ENCODE measurements around the gene OR51A7. TPM values are rescaled to one million over a fixed set of nuclear protein-coding genes. Genes with fewer than 3 reads are reported as not detected.
"Not testable (repeated sequence)": the region's sequence is repeated elsewhere in the genome, so short reads cannot be mapped to it uniquely, and the experiment has no call there.

OR51A7 gene, protein sequence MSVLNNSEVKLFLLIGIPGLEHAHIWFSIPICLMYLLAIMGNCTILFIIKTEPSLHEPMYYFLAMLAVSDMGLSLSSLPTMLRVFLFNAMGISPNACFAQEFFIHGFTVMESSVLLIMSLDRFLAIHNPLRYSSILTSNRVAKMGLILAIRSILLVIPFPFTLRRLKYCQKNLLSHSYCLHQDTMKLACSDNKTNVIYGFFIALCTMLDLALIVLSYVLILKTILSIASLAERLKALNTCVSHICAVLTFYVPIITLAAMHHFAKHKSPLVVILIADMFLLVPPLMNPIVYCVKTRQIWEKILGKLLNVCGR
- not detected for total RNA-seq

- peaks cover 4% of the 10 kb centered on the region for H3K27me3 Mint-ChIP-seq
- no peaks in the 10 kb centered on the region for H3K9me3 Mint-ChIP-seq
- CTCF ChIA-PET, result no interaction called here
- ATAC-seq (no peak), DNase-seq (no peak)
- POLR2A ChIA-PET, result no interaction called here
- no peaks in the 10 kb centered on the region for H3K36me3 Mint-ChIP-seq (ENCODE audit: low read depth)
- H3K27ac Mint-ChIP-seq, result no peak within 1 kb of the TSS
- intact Hi-C loops (cut with micrococcal nuclease), result no loop called here
- no peaks in the 10 kb centered on the region for H3K4me1 Mint-ChIP-seq (ENCODE audit: low read depth)
- H3K4me3 Mint-ChIP-seq, result no peak within 1 kb of the TSS
- TF ChIP-seq, protein P1, sequence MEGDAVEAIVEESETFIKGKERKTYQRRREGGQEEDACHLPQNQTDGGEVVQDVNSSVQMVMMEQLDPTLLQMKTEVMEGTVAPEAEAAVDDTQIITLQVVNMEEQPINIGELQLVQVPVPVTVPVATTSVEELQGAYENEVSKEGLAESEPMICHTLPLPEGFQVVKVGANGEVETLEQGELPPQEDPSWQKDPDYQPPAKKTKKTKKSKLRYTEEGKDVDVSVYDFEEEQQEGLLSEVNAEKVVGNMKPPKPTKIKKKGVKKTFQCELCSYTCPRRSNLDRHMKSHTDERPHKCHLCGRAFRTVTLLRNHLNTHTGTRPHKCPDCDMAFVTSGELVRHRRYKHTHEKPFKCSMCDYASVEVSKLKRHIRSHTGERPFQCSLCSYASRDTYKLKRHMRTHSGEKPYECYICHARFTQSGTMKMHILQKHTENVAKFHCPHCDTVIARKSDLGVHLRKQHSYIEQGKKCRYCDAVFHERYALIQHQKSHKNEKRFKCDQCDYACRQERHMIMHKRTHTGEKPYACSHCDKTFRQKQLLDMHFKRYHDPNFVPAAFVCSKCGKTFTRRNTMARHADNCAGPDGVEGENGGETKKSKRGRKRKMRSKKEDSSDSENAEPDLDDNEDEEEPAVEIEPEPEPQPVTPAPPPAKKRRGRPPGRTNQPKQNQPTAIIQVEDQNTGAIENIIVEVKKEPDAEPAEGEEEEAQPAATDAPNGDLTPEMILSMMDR (IDR thresholded peaks at IDR 0.05), result no peak
Observed at GRCh38 chr11:4903484-4903883, at the start of gene OR51A7. OR51A7 (plus strand) TSS chr11:4903783; CDS start chr11:4907370, 3,587 bp downstream.

GRCh38 chr11:4854286-4854685 is 49.3 kb upstream of the OR51A7 start:
- H3K9me3 Mint-ChIP-seq; H3K4me3 Mint-ChIP-seq; DNase-seq; CTCF ChIA-PET; ATAC-seq; H3K27ac Mint-ChIP-seq; H3K27me3 Mint-ChIP-seq; H3K4me1 Mint-ChIP-seq (ENCODE audit: low read depth); intact Hi-C loops (cut with micrococcal nuclease); POLR2A ChIA-PET; H3K36me3 Mint-ChIP-seq (ENCODE audit: low read depth): not testable (repeated sequence)

- ChIA-PET POLR2A (no interaction called here), CTCF (no interaction called here)
- intact Hi-C loops (cut with micrococcal nuclease), result no loop called here
- no peak for DNase-seq
- TF ChIP-seq, protein P1 (IDR thresholded peaks at IDR 0.05), result no peak
- no peak overlapping the region for H3K27ac Mint-ChIP-seq
- H3K36me3 Mint-ChIP-seq (ENCODE audit: low read depth), result no peaks in the 10 kb centered on the region
- no peak overlapping the region for H3K4me3 Mint-ChIP-seq
- no peaks in the 10 kb centered on the region for H3K27me3 Mint-ChIP-seq
- H3K4me1 Mint-ChIP-seq (ENCODE audit: low read depth), result no peaks in the 10 kb centered on the region
- no peak for ATAC-seq
- H3K9me3 Mint-ChIP-seq, result no peaks in the 10 kb centered on the region
Observed at GRCh38 chr11:4862447-4863236, 40.9 kb upstream of the OR51A7 start.

GRCh38 chr11:4863876-4864275 is 39.7 kb upstream of the OR51A7 start:
- ATAC-seq (no peak), DNase-seq (no peak)
- H3K27me3 Mint-ChIP-seq, result no peaks in the 10 kb centered on the region
- no peaks in the 10 kb centered on the region for H3K9me3 Mint-ChIP-seq
- TF ChIP-seq, protein P1 (IDR thresholded peaks at IDR 0.05), result no peak
- no peak overlapping the region for H3K27ac Mint-ChIP-seq
- POLR2A ChIA-PET, result no interaction called here
- no peaks in the 10 kb centered on the region for H3K4me1 Mint-ChIP-seq (ENCODE audit: low read depth)
- intact Hi-C loops (cut with micrococcal nuclease), result no loop called here
- H3K36me3 Mint-ChIP-seq (ENCODE audit: low read depth), result no peaks in the 10 kb centered on the region
- H3K4me3 Mint-ChIP-seq, result no peak overlapping the region
- CTCF ChIA-PET, result no interaction called here

DNA sequence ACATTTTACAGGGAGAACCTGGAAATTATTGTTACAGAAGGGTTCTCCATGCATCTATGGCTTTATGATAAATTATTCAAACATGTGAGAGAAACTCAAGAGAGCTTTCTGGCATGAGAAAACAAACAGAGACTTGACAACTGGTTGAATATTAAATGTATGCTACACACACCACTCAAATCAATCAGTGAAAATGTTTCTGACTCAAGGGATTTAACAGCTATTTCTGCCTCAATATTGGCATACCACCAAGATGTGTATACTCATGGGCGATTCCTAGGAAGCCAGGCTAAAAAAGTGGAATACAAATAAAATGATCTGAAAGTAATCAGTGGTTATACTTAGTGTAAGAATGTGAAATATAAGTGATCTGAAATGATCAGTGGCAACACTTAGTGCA is 37.7 kb upstream of the OR51A7 start:
- POLR2A ChIA-PET, result no interaction called here
- DNase-seq, result no peak
- CTCF ChIA-PET, result no interaction called here

More for the DNA sequence above, 37.7 kb upstream of the OR51A7 start:
- TF ChIP-seq, protein P1 (IDR thresholded peaks at IDR 0.05), result no peak
- Mint-ChIP-seq H3K27ac (no peak overlapping the region), H3K9me3 (no peaks in the 10 kb centered on the region), H3K4me3 (no peak overlapping the region), H3K36me3 (ENCODE audit: low read depth) (no peaks in the 10 kb centered on the region), H3K27me3 (no peaks in the 10 kb centered on the region), H3K4me1 (ENCODE audit: low read depth) (no peaks in the 10 kb centered on the region)
- ATAC-seq, result no peak
- intact Hi-C loops (cut with micrococcal nuclease), result no loop called here

Measured in activated CD8-positive, alpha-beta T cell treated with anti-CD3 and anti-CD28 coated beads for 36 hours (primary cell).